Skin epidermis (tissue), 12 donors: Measurements from ENCODE around the gene NFIB.
A peak's percentile ranks its signal among the peaks of the same experiment; 100 is the strongest.

Experiments
- H3K27ac ChIP-seq, 21 experiments: fragments of 200-600 bp; sonication (generic) in 11 of 21; one replicate each; pipeline ENCODE4 v1.5.0; 2020; ENCODE audit warnings: mild to moderate bottlenecking in 3 of 21, inconsistent platforms in 2 of 21, moderate library complexity in 2 of 21
- H3K4me3 ChIP-seq, 7 experiments: fragments of 200-600 bp; sonication (generic) in 2 of 7; one replicate each; pipeline ENCODE4 v1.5.0; 2020; ENCODE audit warnings: inconsistent platforms in 2 of 7, mild to moderate bottlenecking in 2 of 7, moderate library complexity in 1 of 7

NFIB gene

DNA sequence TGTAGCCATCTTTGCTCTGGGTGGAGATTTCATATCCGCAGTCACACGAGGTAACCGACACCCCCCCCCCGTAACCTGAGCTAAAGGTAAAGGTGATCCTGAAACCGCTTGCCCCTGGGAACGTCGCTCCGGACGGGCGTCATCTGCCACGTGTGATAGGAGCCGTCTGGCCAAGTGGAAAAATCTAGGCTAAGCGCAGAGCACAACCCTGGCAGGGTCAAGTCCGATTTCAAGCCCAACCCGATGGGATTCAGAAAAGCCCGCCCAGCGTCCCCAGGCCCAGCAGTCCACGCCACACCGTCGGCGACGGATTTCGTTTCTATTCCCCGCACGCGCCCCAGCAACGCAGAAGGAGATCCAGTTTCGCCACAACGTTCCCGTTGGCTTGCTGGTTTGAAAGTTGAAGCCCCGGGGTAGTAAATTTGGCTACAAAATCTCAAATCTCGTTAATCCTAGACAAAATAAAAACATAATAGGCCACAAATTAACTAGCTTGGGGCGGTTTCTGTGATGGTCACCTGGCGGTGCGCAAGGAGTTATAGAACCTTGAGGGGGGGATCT, 32.4 kb upstream of the NFIB start:
- Histone ChIP-seq H3K27ac (peak overlapping the region in 14 of 21 experiments; percentile 49 to 92 (median 85)), H3K4me3 (peak overlapping the region in 5 of 7 experiments; percentile 27 to 48 (median 37))

DNA sequence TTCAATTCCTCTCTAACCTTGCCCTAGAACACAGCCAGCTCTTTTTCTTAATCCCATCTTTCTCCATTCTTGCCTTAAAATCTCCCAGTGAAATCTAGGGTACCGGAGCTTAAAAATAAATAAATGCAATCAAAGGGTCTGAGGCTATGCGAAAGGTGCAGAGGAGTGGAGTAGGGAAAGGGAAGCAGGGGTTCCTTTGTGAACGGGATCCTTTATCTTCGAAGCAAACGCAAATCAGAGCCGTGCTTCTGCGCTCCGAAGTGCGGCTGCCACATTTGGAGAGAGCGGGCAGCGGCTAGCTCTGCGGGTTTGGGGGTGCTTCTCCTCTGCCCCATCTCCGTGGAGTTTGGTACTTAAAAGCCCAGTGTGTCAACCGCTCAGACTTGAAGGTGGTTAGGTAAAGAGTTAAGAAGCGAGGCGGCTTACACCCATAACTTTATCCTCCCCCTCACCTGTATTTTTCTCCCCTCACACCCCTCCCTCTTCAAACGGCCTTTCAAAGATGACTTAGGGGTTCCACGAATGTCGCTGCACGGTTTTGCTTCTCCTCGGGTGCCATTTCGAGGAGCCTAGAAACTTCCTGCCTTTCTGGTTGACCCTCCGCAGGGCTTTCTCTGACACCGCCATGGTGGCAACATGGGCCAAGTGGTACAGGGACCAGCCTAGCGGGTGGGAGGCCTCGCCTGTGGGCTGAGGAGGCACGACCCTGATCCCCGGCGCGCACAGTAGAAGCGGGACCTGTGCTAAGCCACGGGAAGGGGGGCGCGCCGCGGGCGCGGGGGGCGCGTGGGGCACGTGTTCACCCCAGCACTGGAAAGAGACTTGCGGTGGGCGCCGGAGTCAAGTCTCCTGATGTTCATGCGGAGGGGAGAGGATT, 31.7 kb upstream of the NFIB start:
- Histone ChIP-seq H3K27ac (peak overlapping the region in 12 of 21 experiments; percentile 28 to 92 (median 86)), H3K4me3 (peak overlapping the region in 5 of 7 experiments; percentile 2 to 48 (median 18))

DNA sequence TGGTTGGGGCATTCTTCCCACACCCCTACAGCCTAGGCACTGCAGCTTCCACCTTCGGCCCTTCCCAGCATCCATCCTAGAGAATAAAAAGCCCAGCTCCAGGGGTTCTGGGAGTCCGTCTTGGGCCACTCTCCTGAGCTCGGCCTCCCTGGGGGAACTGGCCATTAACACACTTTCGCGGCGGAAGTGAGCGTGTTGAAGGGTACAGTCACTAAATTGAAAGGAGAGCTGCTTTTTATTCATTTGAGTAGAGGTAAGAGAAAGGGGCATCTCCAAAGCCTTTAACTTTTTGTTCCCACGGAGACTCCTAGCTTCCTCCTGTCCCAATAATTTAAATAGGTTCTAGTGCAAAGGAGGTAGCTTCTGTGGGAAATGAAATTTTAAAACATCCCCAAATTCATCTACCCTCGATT, 31.0 kb upstream of the NFIB start:
- H3K4me3 ChIP-seq = peak overlapping the region in 2 of 7 experiments; percentile 6 to 18
- peak overlapping the region in 12 of 21 experiments; percentile 25 to 92 (median 78) for H3K27ac ChIP-seq

DNA sequence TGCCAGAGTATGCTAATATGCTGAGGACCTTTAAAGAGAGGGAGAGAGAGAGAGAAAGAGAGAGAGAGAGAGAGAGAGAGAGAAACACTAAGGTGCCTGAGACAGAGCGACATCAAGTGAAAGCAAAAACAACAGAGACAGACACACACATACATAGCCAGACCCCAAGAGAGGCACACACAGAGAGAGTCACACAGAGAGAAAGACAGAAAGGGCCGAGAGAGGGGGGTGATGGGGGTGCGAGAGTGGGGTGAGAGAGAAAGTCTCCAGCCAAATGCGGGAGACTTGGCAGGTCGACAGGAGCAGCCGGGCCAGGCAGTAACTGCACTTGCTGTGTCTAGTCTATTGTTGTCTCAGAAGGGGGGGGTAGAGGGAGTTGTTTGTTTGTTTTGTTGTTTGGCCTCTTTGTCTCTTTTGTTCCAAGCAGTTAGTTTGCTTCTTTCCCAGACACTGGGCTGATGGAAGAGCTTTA, 30.1 kb upstream of the NFIB start:
- Histone ChIP-seq H3K4me3 (peak overlapping the region in 1 of 7 experiments; percentile 6), H3K27ac (peak overlapping the region in 12 of 21 experiments; percentile 26 to 92 (median 74))

DNA sequence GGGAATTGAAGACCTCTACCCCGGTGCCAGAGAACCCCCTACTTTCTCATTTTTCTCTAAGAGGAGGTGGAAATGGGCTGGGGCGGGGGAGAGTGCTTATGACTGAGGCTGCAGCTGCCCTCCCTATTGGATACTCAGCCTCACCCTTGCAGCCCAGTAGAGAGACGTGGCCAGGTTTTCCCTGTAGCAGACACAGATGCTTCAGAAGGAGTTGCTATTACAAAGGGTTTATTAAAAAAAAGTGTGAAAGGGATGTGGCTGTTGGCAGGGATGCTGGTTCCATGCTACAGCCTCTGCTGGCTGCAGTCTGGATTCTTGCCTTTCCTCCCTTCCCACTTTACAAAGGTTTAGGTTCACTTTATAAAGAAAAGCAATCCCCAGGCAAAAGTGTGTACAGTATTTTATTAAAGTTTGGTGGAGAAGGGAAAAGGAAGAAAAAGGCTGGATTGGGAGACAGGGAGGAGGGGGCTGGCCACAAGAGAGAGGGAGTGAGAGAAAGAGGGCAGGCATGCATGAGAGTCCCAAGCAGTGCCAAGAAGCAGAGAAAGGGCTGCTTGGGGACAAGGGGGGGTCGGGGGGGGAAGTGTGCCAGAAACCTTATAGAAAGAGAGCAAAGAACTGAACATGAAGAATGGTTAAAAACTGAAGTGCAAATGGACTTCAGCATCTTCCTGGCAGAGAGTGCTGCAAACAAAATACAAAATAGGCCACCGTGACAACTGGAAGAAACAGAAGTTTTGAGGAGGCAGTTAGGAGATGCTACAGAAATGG, 29.5 kb upstream of the NFIB start:
- Histone ChIP-seq H3K27ac (peak overlapping the region in 8 of 21 experiments; percentile 26 to 92 (median 60)), H3K4me3 (peak overlapping the region in 1 of 7 experiments; percentile 6)

DNA sequence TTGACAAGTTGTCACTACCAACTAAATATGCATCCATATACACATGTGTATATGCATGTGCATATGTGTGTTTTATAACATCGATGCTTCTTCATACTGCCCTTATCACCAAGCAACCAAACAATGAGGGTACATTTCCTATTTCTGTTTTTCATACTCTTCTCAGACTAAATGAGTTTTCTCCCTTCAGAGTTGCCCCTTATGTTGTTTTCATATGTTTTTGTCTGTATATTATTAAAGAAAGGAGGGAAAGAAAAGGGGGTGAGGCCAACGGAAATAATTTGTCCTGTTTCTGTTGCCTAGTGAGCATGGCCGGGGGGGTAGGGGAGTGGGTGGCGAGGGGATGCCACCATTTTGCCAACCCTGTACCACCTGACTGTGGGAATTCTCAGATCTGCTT, 28.8 kb upstream of the NFIB start:
- Histone ChIP-seq H3K27ac (no peak overlapping the region), H3K4me3 (no peak overlapping the region)

DNA sequence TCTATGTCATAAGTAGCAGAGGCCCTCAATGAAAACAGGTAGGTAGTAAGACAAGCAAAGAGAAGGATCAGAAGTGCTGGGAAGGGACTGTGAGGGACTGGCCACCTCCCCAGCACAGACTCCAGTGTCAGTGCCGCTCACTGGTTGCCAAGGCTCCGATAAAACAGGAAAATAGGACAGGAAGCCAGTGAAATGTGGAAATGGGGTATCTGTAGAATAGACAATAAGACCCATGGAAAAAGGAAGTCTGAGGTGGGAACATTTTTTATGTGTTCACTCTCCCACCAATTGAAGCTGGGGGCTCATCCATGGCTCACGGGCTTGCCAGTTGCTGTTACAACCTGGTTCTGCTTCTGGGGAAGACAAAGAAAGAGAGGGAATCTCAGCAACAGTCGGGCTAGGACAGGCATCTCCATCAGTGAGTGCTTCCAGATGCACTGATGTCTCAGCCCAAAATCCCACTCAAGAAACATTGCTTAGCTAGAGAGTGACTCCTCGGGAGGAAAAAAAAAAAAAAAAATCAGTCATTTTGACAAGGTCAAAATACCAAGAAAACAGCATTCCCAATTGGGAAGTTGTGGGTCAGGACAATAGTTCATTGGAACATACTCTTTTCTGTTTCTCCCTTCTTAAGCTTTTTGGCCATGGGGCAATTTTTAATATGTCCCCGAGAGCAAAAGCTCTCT, 27.6 kb upstream of the NFIB start:
- no peak overlapping the region for H3K4me3 ChIP-seq
- H3K27ac ChIP-seq = peak overlapping the region in 1 of 21 experiments; percentile 41

DNA sequence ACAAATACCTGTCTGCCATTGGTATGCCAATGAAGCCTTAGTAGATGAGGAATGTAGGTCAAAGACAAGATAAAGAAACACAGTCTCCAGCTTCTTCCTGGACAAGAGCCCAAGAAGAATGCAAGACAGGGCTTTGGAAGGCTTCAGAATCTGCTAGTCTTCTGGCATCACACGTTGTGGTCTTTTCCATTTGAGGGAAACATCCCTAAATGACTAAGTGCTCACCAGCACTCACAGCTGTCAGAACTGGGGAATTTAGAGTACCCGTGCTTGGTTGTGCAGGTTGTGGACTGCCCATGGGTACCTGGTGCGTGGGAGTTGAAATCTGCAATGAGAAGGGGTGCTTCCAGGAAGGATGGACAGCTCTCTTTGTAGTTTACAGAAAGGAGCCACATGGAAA, 27.1 kb upstream of the NFIB start:
- Histone ChIP-seq H3K27ac (peak overlapping the region in 2 of 21 experiments; percentile 14 to 41), H3K4me3 (no peak overlapping the region)

DNA sequence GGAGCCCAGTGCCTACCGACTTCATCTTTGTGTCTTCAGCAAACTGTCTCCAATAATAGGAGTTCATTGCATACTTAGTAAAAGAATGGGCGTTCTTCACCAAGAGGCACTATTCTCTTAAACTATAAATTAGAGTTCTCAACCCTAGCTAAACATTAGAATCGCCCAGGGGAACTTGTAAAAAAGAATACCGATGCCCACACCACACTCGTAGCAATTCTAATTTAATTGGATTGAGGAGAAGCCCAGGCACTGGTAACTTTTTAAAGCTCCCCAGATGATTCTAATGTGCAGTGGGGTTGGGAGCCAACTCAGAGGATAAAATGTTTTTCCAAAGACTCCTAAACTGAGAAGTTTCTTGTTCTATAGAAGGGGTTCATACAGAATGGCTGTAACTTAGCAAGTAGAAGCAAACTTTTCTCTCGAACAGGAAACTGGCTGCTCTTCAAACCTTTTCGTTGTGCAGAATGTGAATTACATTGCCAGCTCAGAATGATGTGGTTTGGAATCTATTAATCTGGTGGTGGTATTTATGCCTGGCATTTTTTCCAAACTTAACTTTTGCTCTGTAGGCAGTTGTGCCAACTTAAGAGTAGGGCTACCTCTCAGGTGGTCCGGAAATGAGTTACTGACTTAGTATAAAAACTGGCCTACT, 26.4 kb upstream of the NFIB start:
- peak overlapping the region in 2 of 21 experiments; percentile 14 to 41 for H3K27ac ChIP-seq

DNA sequence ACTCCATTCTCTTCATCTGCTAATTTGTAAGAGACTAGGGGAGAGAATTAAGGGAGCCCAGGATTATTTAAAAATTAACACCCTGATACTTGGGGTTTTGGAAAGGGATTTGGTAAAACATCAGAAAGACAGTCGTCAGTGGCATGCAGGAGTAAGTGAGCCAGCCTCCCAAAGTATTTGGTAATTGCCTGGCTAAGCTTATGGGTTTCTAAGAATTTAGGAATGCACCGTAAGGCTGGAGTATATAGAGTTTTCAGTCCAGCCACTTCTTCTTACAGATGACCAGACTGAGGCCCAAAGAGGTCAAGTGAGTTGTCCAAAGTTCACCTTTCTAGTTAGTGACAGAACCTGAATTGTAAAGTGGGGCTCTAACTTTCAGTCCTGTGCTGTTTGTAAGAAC, 25.8 kb upstream of the NFIB start:
- Histone ChIP-seq H3K4me3 (no peak overlapping the region), H3K27ac (no peak overlapping the region)

More for the DNA sequence above, 26.4 kb upstream of the NFIB start:
- no peak overlapping the region for H3K4me3 ChIP-seq

DNA sequence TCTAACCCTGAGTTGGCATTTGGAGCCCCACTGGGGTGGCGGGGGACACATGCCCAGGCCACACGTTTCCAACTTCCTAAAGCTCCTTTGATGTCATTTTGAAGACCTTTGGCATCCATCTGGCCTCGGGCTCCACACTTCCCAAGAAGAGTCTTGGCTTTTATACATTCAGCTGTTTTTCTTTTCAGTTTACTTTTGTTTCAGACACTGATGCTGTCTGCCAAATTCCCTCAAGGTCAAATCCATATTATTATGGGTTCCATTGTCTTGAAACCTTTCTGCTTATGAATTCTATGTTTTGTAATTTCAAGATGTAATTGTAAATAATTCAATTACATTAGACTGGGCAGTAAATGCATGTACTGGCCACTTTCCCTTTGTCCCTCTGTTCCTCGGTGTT, 23.7 kb upstream of the NFIB start:
- no peak overlapping the region for H3K27ac ChIP-seq
- no peak overlapping the region for H3K4me3 ChIP-seq

DNA sequence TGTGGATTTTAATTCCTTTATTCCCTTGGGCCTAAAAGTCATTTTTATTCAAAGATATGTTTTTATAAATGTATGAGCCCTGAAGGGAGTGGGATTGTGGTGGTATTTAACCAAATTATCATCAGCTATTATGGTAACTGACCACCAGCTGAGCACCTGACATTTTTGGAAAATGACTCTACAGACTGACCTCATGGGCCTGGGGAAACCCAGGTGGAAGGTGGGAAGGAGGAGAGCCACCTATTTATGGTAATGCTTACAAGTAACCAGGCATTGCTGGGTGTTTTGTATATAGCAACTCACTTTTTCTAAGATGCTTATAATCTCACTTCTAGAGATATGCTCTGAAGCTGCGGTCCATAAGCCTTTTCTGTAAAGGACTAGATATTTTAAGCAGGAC, 22.3 kb upstream of the NFIB start:
- H3K4me3 ChIP-seq = no peak overlapping the region
- H3K27ac ChIP-seq = no peak overlapping the region

DNA sequence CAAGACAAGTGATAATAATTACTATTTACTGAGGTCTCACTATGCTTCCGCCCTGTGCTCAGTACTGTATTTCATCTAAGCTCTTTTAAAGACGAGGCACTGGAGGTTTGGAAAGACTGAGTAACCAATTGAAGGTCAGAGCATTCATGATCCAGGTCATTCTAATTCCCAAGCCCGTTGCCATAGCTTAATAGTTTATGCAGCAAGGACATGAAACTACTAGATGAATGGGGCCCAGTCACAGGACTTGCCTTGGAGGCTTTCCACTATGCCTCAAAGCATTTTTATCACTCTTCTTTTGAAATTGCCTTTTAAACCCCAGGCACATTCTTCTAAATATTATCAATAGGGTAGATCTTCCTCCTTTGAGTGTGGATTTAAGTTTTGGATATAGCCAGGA, 17.2 kb upstream of the NFIB start:
- peak overlapping the region in 1 of 21 experiments; percentile 9 for H3K27ac ChIP-seq

DNA sequence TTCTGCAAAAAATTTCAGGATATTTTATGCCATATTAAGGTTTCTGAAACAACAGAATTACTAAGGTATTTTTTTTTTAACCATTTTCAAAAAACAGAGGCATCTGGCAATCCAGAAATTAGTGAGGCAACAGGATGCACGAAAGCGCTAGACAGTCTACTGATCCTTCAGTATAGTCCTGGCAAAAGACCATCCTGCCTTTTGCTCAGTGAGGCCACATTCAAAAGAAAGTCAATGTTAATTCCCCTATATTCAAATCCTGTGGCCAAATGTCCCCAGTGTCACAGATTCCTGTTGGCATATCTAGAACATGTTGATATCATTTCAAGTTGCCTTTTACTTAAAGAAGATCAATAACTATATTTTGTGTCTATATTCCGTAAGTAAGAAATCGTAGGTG, 13.1 kb upstream of the NFIB start:
- peak overlapping the region in 1 of 21 experiments; percentile 11 for H3K27ac ChIP-seq
- H3K4me3 ChIP-seq = no peak overlapping the region

More for the DNA sequence above, 17.2 kb upstream of the NFIB start:
- H3K4me3 ChIP-seq = no peak overlapping the region

DNA sequence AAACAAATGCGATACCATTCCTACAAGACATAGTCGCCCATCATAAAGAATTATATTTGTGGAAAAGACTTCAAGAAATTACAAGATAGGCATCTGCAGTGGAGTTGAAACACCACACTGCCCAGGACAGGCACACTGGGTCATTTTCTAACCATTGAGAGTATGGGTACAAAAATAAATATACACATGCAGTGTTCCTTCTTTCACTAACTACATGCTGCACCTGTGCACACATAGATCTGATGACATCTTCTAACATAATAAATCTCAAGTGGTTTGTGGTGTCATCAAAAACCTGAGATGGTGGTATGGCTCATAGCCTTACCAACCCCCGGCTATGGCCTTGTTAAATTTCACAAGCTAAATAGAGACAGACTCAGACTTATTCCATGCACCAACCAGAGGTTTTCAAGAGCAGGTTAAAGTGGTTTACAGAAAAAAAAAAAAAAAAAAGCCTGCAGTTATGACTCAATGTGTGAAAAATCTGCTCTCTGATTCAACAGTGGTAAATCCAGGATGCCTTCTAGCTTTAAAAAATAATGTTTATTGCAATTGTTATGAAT, 12.4 kb upstream of the NFIB start:
- Histone ChIP-seq H3K27ac (peak overlapping the region in 1 of 21 experiments; percentile 4), H3K4me3 (no peak overlapping the region)

DNA sequence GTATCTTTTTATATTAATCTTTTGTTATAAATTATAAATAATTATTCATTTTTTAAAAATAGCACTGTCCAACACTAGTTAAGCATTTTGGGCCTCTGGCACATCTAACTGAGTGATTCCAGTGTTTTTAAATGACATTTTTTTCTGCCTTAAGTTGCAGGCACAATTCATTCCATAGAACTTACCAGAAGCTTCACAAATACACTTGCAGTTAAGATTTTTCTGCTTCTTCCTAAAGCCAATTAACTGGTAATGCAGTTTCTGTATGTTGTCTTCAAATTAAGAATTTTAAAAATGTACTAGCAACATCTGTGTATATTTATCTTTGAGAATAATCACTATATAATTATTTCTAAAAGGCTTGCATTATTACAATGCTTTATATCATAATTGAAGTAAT, 11.2 kb upstream of the NFIB start:
- H3K4me3 ChIP-seq = no peak overlapping the region
- H3K27ac ChIP-seq = peak overlapping the region in 3 of 21 experiments; percentile 16 to 98 (median 19)

DNA sequence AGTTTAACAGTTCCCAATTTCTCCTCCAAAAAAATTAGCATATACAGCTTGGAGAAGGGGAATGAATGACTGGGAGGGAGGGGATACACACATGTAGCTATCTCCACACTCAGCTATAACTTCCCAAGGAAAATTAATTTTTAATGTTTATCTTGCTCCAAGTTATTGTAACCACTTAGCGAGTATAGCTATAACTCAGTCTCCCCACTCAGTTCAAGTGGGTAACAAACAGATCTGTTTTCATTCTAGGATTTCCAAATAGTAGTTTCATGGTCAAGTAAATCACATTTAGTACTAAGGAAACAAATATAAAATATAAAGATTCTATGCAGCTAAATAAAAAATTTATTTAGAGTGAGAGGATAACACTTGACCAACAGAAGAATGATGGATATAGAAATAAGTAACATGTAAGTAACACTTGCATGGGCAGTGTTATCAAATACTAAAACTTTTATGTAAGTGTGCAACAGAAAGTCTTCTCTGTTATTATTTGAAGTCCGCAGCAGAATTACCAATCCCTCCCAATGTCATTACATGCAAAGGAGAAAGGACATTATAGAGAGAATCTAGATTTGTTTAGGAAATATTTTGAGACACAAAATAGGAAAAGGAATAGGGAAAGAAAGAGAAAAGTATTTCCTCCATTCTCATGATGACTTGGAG, 10.2 kb upstream of the NFIB start:
- Histone ChIP-seq H3K4me3 (peak overlapping the region in 1 of 7 experiments; percentile 7), H3K27ac (peak overlapping the region in 13 of 21 experiments; percentile 18 to 99 (median 94))
